ENCODE measurements around the gene RNLS. TPM values are rescaled to one million over a fixed set of nuclear protein-coding genes. Genes with fewer than 3 reads are reported as not detected.

Gene RNLS
- total RNA-seq, 1 donor from 2014 or later: 2.2 TPM

DNA sequence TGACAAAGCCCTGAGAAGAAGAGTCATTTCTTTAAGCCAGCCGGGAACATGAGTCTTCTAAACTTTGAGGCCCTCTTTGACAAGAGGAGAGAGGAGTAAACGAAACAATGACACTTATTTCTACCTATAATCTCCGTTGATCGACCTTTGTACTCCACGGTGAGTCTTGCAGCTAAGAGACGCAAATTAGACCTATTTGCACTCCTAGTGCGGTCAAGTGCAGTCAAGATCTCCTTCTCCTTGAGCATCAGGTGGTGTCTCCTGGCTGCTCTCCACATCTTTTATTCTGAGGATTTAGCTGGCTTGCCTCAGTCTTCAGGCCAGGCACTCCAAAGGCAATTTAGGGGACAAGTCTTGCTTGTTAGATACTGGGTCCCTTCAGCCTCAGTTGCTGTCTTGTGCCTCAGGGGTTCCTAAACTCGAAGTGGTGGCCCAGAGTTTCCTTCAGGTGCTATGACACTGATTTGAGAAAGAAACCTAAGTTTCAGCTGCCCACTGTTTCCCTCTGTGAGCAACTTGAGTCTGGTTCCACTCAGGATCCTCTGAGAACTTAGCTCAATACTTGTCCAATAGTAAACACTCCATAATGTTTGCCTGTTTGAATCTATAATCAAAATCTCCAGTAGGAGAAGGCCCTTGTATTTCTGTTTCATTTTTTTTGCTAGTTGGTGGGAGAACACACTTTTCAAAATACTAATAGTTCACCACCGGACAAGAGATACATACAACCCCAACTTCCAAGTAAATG lies 312.9 kb downstream of the RNLS start:
- no peak for DNase-seq (ENCODE audit: low read depth, low spot score)

- no peak for DNase-seq (ENCODE audit: low read depth, low spot score)
Measured at GRCh38 chr10:88262591-88263234, 320.4 kb downstream of the RNLS start.

GRCh38 chr10:88261152-88261551 lies 322.0 kb downstream of the RNLS start:
- no peak for DNase-seq (ENCODE audit: low read depth, low spot score)

GRCh38 chr10:88260329-88261051 lies 322.6 kb downstream of the RNLS start:
- DNase-seq (ENCODE audit: low read depth, low spot score): no peak

DNA sequence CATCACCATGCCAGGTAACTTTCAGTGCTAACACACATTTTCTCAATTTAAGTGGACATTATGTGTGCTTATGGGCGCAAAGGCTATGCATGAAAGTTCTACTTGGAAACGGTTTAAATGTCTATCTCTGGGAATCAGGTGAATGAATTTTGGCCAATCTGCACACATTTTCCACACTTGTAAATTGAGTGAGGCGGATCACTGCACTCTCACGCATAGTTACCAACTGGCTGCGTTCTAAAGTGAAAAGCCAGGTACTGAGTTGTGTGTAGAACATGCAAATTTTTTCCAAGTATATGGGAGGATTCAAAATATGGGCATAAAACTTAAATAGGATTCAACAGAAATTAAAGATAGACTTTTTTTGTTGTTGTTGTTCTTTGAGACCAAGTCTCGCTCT lies 323.7 kb downstream of the RNLS start:
- no peak for DNase-seq (ENCODE audit: low read depth, low spot score)

DNA sequence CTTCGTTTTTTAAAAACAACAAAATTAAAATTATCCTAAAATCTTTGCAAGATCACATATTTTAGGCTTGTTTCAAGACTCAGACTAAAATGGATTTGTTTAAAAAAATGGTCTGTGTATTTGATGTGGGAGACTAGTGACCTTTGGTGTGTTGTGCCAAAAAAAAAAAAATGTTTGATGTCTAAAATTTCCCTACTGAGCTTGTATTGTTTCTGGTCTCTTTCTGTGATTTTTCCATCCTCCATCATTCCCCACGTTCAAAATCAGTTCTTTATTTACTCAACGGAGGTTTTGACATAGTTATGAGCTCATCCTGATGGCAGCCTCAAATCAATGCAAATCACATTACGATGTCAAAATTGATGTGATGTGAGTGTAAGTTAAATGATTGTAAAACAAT lies 326.2 kb downstream of the RNLS start:
- no peak for DNase-seq (ENCODE audit: low read depth, low spot score)

GRCh38 chr10:88256013-88256680 lies 327.0 kb downstream of the RNLS start:
- no peak for DNase-seq (ENCODE audit: low read depth, low spot score)

- no peak for DNase-seq (ENCODE audit: low read depth, low spot score)
Measured at GRCh38 chr10:88254091-88254490, 329.0 kb downstream of the RNLS start.

- no peak for DNase-seq (ENCODE audit: low read depth, low spot score)
Measured at GRCh38 chr10:88253622-88254021, 329.5 kb downstream of the RNLS start.

GRCh38 chr10:88253128-88253527 lies 330.0 kb downstream of the RNLS start:
- DNase-seq (ENCODE audit: low read depth, low spot score): no peak

- DNase-seq (ENCODE audit: low read depth, low spot score): no peak
Measured at GRCh38 chr10:88249450-88249849, 333.7 kb downstream of the RNLS start.

DNA sequence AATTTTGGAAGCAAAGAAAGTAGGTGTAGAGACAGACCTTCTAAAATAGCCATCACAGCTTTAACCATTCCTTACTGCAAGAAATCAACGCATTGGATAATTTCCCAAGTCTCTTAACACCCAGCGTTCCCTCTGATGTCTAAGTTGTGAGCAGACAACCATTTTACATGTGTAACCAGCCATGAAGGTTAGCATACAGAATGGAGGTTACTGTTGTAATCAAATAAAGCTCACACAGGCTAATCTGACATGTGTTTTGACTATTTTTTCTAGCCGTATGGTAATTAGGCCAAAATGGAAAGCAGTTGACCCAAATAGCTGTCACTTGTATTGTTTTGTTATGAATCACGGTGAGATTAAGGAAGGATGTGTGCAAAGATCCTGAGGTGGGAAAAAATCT lies 336.4 kb downstream of the RNLS start:
- no peak for DNase-seq (ENCODE audit: low read depth, low spot score)

DNA sequence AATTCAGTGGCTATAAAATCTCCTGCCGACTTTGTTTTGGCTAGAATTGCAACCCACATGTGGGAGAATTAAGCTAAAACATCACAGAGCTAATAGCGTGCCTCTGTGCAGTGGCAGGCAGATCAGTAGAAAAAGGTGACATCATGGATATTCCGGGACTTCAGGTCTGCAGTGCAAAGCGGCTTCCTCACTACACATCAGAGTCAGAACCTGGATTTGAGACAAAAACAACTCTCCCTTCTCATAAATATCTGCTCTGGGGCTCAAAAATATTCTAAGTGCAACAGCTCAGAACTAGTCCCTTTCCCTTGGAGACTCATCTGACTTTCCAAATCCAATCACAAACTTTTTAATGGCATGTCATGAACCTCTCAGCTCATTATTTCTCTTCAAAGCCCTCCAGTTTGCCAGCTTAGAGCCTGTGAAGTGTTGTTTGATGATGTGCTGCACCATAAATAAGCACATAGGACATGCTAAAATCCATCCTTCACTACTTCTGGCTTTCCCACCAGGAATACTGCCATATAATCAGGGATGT lies 337.1 kb downstream of the RNLS start:
- DNase-seq (ENCODE audit: low read depth, low spot score): no peak

GRCh38 chr10:88244781-88245625 lies 338.1 kb downstream of the RNLS start:
- DNase-seq (ENCODE audit: low read depth, low spot score): no peak

DNA sequence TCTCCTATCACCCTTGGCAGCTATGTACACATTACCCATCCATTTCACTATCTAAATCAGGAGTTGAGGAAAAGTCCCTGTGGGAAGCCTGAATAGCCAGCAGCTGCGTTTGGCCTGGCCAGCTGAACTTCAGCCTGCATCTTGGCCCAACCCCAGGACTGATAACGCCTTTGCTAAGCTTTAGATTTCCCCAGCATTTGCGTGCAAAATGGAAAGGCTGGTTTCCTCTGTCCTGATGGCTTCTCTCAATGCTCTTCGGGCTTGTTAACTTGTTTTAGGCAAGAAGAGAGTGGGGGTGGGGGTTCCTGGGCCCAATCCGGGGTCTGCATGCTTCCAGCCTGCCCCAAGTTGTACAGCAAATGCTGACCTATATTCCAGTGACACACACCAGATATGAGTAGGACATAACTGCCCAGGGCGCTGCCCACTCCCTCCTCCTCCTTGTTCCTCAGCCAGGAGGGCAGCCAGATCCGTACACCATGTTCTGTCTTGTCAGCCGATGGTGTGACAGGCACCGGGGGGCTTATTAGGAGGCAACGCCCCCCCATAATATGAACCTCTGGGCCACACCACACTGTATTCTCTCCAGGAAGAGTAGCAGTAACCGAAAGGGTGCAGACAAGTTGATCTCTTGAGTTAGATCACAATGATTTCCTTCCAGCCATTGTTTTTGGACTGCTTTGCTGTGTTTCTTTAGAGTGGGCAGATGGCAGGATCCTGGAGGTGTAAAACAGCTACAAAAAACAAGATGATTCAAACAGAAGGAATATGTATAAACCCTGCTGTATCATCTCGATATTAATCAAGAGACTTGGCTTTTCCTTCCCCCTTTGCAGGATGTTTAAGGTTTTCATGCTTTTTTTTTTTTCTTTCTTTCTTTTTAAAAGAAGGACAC lies 339.0 kb downstream of the RNLS start:
- peak; percentile 77 for DNase-seq (ENCODE audit: low read depth, low spot score)

GRCh38 chr10:88243202-88243744 lies 339.8 kb downstream of the RNLS start:
- DNase-seq (ENCODE audit: low read depth, low spot score): no peak

- DNase-seq (ENCODE audit: low read depth, low spot score): no peak
Measured at GRCh38 chr10:88241501-88241900, 341.6 kb downstream of the RNLS start.

- DNase-seq (ENCODE audit: low read depth, low spot score): no peak
Measured at GRCh38 chr10:88239212-88239611, 343.9 kb downstream of the RNLS start.

- DNase-seq (ENCODE audit: low read depth, low spot score): no peak
Measured at GRCh38 chr10:88238615-88238914, 344.6 kb downstream of the RNLS start.
